Non-pigmented ciliary epithelial cell (primary cell): Measurements from ENCODE around the gene CC2D2A.
A peak's percentile ranks its signal among the peaks of the same experiment; 100 is the strongest.
"Not testable (repeated sequence)": the region's sequence is repeated elsewhere in the genome, so short reads cannot be mapped to it uniquely, and the experiment has no call there.

ENCODE experiments used
- DNase-seq: peaks from one replicate; pipeline ENCODE4 v3.0.0-alpha.2; 2010; ENCODE audit warnings: low read depth

The CC2D2A gene

DNA sequence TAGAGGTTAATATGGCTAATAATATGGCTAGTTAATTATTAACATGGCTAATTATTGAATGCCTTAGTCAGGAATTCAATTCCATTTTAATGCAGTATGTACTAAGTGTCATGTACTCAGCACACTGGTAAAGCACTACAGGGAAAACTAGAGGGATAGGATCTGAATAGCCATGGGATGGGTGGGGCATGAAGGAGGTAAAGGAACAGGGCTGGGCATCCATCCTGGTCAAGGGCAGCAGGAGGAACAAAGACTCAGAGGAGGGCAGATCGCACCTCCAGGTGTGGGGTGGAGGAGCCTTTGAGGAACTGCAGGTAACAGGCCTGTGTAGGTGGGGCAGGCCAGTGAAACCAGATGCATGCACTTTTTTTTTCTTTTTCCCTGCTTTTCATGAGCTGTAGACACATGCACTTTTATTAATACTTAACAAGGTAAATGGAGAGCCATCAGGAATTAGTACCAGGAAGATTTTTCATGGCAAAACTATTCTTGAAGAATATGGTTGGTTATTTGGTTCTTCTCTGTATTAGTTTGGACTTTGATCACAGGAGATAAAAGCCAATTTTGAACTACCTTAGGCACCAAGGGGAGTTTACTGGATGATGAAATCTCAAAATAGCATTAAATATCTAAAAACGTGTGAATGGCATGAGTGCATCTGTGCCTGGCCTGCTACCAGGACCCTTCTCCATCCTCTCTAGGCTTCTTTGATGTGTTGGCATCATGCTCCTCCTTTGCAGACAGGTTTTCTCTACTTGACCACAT is 88.3 kb downstream of the CC2D2A start:
- no peak for DNase-seq

DNA sequence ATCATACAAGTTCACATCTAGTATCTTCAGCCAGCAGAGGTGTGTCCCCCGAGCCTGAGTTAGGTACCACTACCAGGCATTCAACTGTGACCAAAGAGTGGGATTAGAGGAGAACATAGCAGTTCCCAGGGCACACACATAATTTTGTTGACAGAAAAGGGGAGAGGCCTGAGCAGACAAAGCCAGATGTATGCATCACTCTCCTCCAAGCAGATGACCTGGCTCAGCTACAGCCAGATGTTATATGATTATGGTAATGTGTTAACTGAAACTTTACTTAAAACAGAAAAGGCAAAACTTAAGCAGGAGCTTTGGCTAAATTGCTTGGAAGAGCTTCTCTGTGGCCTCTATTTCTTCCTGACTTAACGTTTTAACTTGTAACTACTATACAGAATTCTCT is 88.9 kb downstream of the CC2D2A start:
- no peak for DNase-seq

DNA sequence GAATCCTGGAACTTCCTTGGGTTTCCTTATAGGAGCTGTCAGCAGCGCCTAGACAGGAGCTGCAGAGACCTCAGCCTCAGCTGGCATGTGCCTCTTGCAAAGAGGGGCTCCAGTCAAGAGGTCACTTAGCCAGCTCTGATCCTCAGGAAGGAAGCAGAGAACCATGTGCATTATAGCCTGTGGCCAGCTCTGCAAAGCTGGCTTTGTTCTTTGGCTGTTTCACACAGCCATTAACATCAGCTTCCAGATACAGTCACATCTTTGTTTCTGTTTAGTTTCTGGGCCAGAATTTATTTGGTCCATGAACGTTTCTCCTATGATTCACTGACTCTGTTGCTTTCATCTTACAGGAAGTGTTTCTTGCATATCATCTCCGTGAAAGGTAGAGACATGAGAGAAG is 92.4 kb downstream of the CC2D2A start:
- no peak for DNase-seq

DNA sequence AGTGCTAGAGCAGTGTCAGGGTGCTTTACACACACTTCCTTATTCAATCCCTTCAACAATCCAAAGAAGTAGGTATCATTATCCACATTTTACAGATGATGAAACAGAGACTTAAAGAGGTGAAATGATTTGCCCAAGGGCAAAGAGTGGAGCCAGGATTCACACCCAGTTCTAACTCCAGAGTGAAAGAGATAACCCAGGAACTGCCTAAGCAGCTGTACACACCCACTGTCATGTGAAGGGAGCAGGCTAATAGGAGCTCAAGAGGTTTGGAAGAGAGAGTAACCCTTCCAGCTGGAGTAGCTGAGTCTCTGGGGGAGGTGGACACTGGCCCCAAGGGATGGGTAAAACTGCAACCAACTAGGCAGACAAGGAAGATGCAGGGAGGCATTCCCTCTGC is 92.9 kb downstream of the CC2D2A start:
- no peak for DNase-seq

DNA sequence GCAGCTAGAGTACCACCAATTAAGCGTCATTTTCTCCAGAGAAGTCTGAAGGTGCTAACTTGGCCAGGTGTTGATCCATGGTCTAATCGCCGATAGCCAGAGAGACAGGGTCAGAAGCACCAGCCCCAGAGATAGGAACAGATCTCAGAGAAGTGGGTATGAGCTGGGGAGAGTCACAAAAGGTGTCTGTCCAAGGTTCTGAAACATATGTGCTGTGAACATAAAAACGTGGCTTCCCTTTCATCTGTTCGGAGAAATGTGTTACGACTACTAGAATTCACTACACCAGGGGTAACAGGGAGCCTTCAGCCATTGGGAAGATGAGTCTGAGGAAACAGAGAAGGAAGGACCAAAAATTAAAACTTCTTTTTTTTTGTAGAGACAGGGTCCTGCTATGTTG is 94.2 kb downstream of the CC2D2A start:
- no peak for DNase-seq

DNA sequence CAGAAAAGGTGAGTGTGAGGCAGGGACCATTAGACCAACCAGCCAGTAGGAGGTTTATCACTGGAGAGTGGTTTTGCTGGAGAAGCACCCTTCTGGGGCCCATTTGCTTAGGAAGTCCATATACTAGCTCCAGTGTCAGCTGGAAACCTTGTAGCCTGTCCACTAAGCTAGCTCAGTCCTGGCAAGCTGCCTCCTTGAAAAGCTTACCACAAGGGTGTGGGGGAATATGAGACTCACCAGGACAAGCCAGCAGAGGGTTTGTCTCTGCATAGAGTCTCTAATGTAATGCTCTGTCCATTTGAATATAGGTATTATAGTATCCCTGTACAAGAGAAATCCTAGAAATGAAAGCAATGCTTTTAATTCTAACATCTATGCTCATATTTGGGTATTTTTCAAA is 99.1 kb downstream of the CC2D2A start:
- DNase-seq = no peak

DNA sequence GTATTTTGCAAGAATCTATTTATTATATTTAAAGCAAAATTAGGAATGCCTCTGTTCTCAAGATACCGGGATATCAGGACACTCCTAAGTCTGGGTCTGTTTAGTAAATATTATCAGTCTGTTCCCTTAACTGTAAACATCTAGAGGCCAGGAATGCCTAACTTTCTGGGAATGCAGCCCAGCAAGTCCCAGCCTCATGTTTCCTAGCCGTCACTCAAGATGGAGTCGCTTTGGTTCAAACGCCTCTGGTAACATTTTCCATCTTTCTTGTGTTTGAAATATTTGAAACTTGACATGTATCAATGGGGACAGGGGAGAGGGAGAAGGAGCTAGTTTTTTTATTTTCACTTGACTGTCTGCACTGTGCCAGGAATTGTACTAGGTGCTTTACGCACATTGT is 100.1 kb downstream of the CC2D2A start:
- DNase-seq = no peak

DNA sequence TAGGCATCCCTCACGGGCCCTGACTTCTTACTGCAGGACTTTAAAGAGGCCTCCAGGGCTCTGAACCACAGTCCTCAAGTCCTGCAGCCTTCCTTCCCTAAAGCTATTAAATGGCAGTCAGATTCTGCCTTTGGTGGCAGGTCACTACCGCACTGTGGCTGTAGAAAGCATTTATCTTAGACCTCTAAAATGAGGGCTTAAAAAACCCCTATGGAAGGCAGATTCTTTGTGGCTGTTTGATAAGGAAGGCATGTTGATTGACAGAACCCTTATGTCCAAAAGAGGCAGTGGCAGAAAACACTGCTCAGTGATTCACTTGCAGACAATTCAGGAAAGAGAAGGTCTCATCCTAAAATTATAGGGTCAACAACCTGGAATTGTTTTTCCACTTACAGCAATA is 106.3 kb downstream of the CC2D2A start:
- DNase-seq = no peak

DNA sequence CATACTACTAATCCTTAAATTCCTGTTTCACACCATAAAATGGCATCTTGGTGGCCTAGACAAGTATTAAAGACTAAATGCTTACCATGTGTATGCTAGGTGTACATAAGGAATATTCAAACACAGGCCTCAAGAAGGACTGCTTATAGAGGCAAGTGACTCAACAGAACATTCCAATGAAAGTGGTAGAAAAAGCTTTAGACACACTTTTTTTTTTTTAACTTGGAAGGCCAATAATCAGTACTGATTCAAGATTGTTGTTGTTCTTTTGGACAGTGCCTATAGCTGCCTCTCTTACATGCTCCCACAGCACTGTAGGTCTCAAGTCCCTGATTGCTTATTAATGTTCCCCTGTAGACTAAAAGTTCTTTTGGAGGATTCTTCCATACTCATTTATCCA is 107.8 kb downstream of the CC2D2A start:
- DNase-seq = peak; percentile 35

DNA sequence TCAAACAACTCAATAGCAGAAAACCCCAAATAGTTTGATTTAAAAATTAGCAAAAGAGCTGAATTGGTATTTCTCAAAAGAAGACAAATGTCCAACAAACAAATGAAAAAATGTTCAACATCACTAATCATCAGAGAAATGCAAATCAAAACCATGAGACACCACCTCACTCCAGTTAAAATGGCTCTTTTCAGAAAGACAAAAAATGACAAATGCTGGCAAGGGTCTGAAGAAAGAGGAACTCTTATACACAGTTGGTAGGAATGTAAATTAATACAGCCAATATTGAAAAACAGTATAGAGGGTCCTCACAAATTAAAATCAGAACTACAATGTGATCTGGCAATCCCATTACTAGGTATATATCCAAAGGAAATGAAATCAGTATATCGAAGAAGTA is 115.1 kb downstream of the CC2D2A start:
- no peak for DNase-seq

DNA sequence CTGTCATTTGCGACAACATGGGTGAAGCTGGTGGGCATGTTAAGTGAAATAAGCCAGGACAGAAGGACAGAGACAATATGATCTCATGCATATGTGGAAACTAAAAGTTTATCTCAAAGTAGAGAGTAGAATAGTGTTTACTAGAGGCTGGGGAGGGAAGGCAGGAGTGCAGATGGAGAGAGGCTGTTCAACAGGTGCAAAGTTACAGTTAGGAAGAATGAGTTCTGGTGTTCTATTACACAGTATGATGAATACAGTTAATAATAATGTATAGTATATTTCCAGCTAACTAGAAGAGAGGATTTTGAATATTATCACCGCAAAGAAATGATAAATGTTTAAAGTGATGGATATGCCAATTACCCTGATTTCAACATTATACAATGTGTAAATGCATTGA is 115.6 kb downstream of the CC2D2A start:
- DNase-seq = no peak

DNA sequence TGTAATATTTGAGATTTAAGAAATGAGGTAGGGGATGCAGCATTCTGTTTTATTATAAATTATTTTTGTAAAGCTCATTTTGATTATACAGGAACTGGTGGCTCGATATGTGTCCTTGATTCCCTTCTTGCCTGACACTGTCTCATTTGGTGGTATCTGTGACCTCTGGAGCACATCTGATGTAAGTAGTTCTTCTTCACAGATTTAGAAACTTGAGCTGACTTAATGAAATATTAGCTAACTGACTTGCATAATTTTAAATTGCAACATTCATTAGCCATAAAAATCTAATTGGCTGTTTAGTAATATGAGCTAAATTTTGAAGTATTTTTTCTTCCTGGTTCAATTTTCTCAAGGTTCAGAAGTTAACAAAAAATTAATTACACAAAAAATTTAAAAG is 116.4 kb downstream of the CC2D2A start:
- DNase-seq = no peak

DNA sequence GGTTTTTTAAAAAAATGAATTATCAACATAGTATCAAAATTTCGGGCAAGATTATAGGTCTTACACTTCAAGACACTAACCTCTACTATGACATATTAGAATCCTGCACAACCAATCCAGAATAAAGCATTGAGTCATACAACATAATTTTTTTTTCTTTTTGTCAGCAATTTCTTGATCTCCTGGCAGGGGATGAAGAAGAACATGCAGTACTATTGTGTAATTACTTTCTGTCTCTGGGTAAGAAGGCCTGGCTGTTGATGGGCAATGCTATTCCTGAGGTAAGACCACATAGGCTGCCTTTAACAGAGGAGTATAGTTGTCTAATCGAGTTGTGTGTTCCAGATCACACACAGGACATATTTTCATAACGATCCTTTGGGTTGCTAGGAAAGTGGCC is 118.0 kb downstream of the CC2D2A start:
- no peak for DNase-seq

DNA sequence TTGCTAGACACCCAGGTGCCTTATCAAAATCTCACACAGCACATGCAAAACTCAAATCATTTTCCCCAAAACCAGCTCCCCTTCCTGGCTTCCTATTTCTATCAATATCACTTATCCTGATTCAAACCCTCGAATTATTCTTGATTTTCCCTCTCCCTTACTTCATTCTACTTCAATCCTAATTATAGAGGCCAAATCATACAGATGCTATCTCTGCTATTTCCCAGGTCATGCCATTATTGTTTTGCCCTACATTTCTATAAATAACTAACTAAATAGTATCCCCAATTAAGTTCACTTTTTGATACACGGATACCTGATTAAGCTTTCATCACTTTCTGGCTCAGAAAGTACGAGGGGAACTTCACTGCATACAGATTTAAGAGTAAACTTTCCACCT is 123.1 kb downstream of the CC2D2A start:
- no peak for DNase-seq

DNA sequence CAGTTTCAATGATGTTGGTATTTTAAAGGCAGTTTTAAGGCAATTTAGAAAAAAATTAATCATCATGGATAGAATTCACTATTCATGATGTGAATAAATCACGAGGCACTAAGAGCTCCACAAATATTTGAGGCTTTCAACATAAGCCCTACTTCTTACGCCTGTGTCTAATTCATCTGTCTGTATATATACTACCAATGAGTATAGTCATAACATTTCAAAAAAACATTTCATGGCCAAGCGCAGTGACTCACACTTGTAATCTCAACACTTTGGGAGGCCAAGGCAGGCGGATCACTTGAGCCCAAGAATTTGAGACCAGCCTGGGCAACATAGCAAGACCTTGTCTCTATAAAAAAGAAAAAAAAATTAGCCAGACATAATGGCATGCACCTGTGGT is 129.0 kb downstream of the CC2D2A start:
- DNase-seq = peak; percentile 50

DNA sequence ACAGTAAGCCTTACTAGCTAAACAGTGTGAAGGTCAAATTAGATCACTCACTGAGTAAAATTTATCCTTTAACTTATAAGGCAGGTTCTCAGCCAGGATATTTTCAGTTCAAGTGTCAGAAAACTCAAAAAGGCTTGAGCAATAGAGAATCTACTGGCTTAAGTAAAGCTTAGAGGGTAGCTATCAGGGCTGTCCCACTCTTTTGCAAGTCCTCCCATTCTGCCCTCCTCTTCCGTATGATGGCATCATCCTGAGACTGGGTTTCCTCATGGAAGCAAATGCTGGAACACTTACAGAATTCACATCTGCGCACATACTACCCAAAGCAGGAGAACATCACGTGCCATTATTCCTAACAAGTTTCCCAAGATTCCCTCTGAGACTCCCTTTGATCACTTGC is 130.5 kb downstream of the CC2D2A start:
- no peak for DNase-seq

DNA sequence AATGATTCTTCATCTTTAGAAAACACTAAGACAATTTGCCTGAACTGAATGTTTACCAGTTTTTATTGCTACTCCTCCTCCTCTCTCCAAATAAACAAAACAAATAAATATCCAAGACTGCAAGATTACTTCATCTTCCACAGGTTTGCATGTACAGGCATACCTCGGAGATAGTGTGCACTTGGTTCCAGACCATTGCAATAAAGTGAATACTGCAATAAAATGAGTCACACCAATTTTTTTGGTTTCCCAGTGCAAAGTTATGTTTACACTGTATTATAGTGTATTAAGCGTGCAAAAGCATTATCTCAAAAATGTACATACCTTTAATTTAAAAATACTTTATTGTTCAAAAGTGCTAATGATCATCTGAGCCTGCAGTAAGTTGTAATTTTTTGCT is 132.2 kb downstream of the CC2D2A start:
- DNase-seq = no peak

DNA sequence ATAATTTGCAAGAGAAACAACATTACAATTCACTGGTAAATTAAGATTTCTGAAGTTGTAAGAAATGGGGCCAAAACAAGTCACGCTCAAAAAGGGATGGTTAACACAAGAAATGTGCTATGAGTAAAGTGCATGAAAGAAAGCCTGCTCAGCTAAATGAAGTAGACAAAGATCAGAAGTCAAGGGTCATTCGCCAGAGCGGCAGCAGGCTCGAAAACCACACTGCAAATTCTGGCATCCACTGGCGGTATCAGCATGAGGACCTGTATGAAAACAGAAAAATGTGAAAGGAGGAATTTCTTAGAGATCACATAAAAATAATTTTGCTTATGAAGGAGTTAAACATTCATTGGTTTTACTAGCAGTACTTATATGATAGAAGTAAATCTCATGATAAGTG is 135.9 kb downstream of the CC2D2A start:
- no peak for DNase-seq

DNA sequence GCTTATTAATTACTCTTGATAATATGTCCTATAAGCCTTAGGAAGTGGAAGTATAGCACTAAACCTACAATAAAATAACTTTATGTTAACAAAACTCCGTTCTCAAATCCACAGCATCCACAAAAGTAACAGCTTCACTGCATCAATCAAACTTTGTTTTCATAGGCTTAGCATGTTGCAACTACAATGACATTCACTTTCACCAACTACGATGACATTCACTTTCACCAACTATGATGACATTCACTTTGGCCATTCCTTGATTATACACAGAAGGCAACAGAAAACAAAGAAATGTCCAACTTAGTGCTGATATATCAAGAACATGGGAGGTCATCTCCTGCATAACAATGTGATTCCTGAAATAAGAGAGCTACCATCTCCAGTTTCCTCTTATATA is 141.2 kb downstream of the CC2D2A start:
- no peak for DNase-seq

DNA sequence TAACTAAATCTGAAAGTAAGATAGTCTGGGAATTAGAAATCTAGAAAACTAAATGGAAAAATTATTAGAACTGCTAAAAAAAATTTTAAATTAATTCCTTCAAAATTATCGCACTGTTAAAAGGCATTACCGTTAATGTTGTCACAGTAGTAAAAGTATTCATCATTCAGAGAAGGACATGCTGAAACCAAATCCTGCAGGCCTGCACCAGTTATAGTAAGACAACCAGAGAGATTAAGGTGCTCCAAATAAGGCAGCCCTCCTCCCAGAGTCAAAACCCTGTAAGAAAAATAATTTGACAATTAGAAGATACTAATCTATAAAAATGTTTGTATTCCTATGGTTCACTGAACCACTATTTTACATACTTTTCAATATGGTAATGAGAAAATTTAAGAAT is 142.5 kb downstream of the CC2D2A start:
- DNase-seq = no peak

DNA sequence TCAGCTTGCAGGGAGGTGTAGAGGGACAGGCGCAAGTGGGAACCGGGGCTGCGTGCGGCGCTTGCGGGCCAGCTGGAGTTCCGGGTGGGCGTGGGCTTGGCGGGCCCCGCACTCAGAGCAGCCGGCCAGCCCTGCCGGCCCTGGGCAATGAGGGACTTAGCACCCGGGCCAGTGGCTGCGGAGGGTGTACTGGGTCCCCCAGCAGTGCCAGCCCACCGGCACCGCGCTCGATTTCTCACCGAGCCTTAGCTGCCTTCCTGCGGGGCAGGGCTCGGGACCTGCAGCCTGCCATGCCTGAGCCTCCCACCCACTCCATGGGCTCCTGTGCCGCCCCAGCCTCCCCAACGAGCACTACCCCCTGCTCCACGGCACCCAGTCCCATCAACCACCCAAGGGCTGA is 145.2 kb downstream of the CC2D2A start:
- DNase-seq = not testable (repeated sequence)

DNA sequence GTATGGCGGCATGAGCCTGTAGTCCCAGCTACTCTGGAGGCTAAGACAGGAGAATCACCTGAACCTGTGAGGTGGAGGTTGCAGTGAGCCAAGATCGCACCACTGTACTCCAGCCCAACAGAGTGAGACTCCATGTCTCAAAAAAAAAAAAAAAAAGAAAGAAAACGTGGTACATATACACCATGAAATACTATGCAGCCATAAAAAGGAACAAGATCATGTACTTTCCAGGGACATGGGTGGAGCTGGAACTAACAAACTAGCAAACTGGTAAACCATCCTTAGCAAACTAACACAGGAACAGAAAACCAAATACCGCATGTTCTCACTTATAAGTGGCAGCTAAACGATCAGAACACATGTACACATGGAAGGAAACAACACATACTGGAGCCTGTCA is 147.7 kb downstream of the CC2D2A start:
- DNase-seq = not testable (repeated sequence)

DNA sequence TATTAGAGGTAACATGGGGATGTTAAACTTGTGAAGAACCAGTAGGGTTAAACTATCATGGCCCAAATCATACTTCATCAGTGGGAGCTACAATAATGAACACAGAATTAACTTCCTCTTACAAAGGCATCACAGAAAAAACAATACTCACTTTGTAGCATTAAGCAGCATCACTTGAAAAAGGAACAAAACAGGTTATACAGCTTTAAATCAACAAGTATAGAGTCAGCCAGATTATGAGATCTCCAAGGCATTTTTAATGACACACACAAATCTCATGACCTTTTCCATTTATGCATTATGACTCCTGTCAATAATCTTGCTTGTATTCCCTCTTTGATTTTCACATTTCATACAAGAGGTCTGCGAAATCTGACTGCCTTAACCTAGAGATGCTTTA is 167.1 kb downstream of the CC2D2A start:
- DNase-seq = no peak

DNA sequence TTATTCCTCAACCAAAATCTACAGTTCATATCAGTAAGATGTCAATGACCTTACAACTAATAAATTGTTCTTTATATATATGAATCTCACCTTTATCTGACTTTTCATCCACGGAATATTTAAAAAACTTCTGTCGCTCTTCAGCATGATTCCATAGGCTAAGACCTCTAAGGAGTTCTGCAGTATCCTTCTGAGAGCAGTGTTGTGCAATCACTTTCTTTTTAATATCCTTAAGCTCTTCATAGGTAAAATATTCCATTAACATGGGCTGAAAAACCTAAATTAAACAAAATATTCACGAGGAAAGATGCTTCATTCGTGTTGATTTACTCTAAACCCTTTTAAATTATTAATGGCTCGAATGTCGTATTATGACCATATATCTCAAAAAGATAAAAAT is 168.7 kb downstream of the CC2D2A start:
- DNase-seq = no peak

DNA sequence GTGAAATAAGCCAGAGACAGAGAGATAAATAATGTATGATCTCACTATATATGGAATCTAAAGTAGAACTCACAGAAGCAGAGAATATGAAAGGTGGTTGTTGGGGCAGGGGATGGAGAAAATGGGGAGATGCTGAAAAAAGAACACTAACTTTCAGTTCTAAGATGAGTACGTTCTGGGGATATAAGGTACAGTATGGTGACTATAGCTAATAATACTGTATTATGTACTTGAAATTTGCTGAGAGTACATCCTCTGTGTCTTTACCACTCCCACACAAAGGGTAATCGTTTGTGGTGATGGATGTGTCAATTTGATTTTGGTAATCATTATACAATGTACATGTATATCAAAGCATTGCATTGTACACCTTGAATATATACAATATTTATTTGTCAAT is 178.9 kb downstream of the CC2D2A start:
- DNase-seq = no peak
